ENCODE data around the gene DENND2D. TPM values are rescaled to one million over a fixed set of nuclear protein-coding genes. Genes with fewer than 3 reads are reported as not detected.

Gene DENND2D
- total RNA-seq: 100 to 1,000 TPM; 201 to 203 TPM

GRCh38 chr1:111199881-111200801 lies at the start of gene DENND2D:
Gene DENND2D (minus strand): TSS chr1:111200646. CDS start chr1:111200459, 187 bp downstream.
- Mint-ChIP-seq H3K36me3 (peaks cover 55% of the 10 kb centered on the region), H3K27me3 (no peaks in the 10 kb centered on the region), H3K4me1 (peaks cover 49% of the 10 kb centered on the region), H3K9me3 (no peaks in the 10 kb centered on the region), H3K4me3 (peak within 1 kb of the TSS; percentile 100), H3K27ac (peak within 1 kb of the TSS; percentile 100)
- peak; percentile 75 for DNase-seq

GRCh38 chr1:111249960-111250359 lies 49.5 kb upstream of the DENND2D start:
- Mint-ChIP-seq H3K27ac (no peak overlapping the region), H3K9me3 (no peaks in the 10 kb centered on the region), H3K4me1 (peaks cover 17% of the 10 kb centered on the region), H3K27me3 (no peaks in the 10 kb centered on the region), H3K36me3 (no peaks in the 10 kb centered on the region), H3K4me3 (no peak overlapping the region)
- no peak for DNase-seq

- Mint-ChIP-seq H3K27me3 (no peaks in the 10 kb centered on the region), H3K36me3 (no peaks in the 10 kb centered on the region), H3K9me3 (no peaks in the 10 kb centered on the region), H3K4me1 (peaks cover 13% of the 10 kb centered on the region), H3K4me3 (no peak overlapping the region), H3K27ac (no peak overlapping the region)
- DNase-seq: no peak
Observed at GRCh38 chr1:111247125-111247838, 46.8 kb upstream of the DENND2D start.

GRCh38 chr1:111242805-111243523 lies 42.5 kb upstream of the DENND2D start:
- no peak for DNase-seq
- Mint-ChIP-seq H3K4me3 (no peak overlapping the region), H3K27ac (no peak overlapping the region), H3K36me3 (peaks cover 9% of the 10 kb centered on the region), H3K9me3 (no peaks in the 10 kb centered on the region), H3K4me1 (no peaks in the 10 kb centered on the region), H3K27me3 (no peaks in the 10 kb centered on the region)

GRCh38 chr1:111241797-111242196 lies 41.4 kb upstream of the DENND2D start:
- Mint-ChIP-seq H3K27ac (no peak overlapping the region), H3K9me3 (no peaks in the 10 kb centered on the region), H3K36me3 (peaks cover 9% of the 10 kb centered on the region), H3K4me3 (no peak overlapping the region), H3K27me3 (no peaks in the 10 kb centered on the region), H3K4me1 (no peaks in the 10 kb centered on the region)
- no peak for DNase-seq

- Mint-ChIP-seq H3K4me3 (no peak overlapping the region), H3K36me3 (peaks cover 10% of the 10 kb centered on the region), H3K27me3 (no peaks in the 10 kb centered on the region), H3K4me1 (peaks cover 10% of the 10 kb centered on the region), H3K27ac (no peak overlapping the region), H3K9me3 (no peaks in the 10 kb centered on the region)
- DNase-seq: no peak
Observed at GRCh38 chr1:111238056-111238795, 37.8 kb upstream of the DENND2D start.

- Mint-ChIP-seq H3K36me3 (peaks cover 10% of the 10 kb centered on the region), H3K27ac (no peak overlapping the region)
- DNase-seq: no peak
Observed at GRCh38 chr1:111236806-111237205, 36.4 kb upstream of the DENND2D start.

GRCh38 chr1:111236379-111236778 lies 35.9 kb upstream of the DENND2D start:
- no peaks in the 10 kb centered on the region for H3K9me3 Mint-ChIP-seq
- no peak for DNase-seq
- H3K4me3 Mint-ChIP-seq: no peak overlapping the region
- H3K27ac Mint-ChIP-seq: no peak overlapping the region
- H3K4me1 Mint-ChIP-seq: peaks cover 18% of the 10 kb centered on the region
- H3K36me3 Mint-ChIP-seq: peaks cover 10% of the 10 kb centered on the region
- H3K27me3 Mint-ChIP-seq: no peaks in the 10 kb centered on the region

More at GRCh38 chr1:111236806-111237205, 36.4 kb upstream of the DENND2D start:
- no peaks in the 10 kb centered on the region for H3K27me3 Mint-ChIP-seq
- H3K4me1 Mint-ChIP-seq: peaks cover 17% of the 10 kb centered on the region
- H3K4me3 Mint-ChIP-seq: no peak overlapping the region
- no peaks in the 10 kb centered on the region for H3K9me3 Mint-ChIP-seq

- Mint-ChIP-seq H3K27ac (no peak overlapping the region), H3K4me3 (no peak overlapping the region)
Observed at GRCh38 chr1:111234866-111235265, 34.4 kb upstream of the DENND2D start.

GRCh38 chr1:111234258-111234657 lies 33.8 kb upstream of the DENND2D start:
- peaks cover 28% of the 10 kb centered on the region for H3K4me1 Mint-ChIP-seq
- no peaks in the 10 kb centered on the region for H3K27me3 Mint-ChIP-seq
- H3K36me3 Mint-ChIP-seq: peaks cover 6% of the 10 kb centered on the region
- H3K4me3 Mint-ChIP-seq: no peak overlapping the region
- no peak for DNase-seq
- no peak overlapping the region for H3K27ac Mint-ChIP-seq
- no peaks in the 10 kb centered on the region for H3K9me3 Mint-ChIP-seq

More at GRCh38 chr1:111234866-111235265, 34.4 kb upstream of the DENND2D start:
- peaks cover 8% of the 10 kb centered on the region for H3K36me3 Mint-ChIP-seq
- peaks cover 26% of the 10 kb centered on the region for H3K4me1 Mint-ChIP-seq
- no peaks in the 10 kb centered on the region for H3K27me3 Mint-ChIP-seq
- DNase-seq: no peak
- H3K9me3 Mint-ChIP-seq: no peaks in the 10 kb centered on the region

GRCh38 chr1:111232134-111232533 lies 31.7 kb upstream of the DENND2D start:
- H3K36me3 Mint-ChIP-seq: peaks cover 2% of the 10 kb centered on the region
- no peaks in the 10 kb centered on the region for H3K9me3 Mint-ChIP-seq
- H3K27ac Mint-ChIP-seq: no peak overlapping the region
- H3K4me1 Mint-ChIP-seq: peaks cover 45% of the 10 kb centered on the region
- H3K27me3 Mint-ChIP-seq: no peaks in the 10 kb centered on the region
- no peak overlapping the region for H3K4me3 Mint-ChIP-seq
- DNase-seq: no peak

- Mint-ChIP-seq H3K9me3 (no peaks in the 10 kb centered on the region), H3K4me1 (peaks cover 62% of the 10 kb centered on the region), H3K36me3 (peaks cover 1% of the 10 kb centered on the region), H3K27me3 (no peaks in the 10 kb centered on the region), H3K4me3 (no peak overlapping the region), H3K27ac (no peak overlapping the region)
- DNase-seq: no peak
Observed at GRCh38 chr1:111228748-111229126, 28.3 kb upstream of the DENND2D start.

- no peaks in the 10 kb centered on the region for H3K27me3 Mint-ChIP-seq
- peaks cover 1% of the 10 kb centered on the region for H3K36me3 Mint-ChIP-seq
- no peak for DNase-seq
- H3K9me3 Mint-ChIP-seq: no peaks in the 10 kb centered on the region
- peaks cover 67% of the 10 kb centered on the region for H3K4me1 Mint-ChIP-seq
- peak overlapping the region; percentile 62 for H3K27ac Mint-ChIP-seq
- H3K4me3 Mint-ChIP-seq: no peak overlapping the region
Observed at GRCh38 chr1:111227851-111228747, 27.7 kb upstream of the DENND2D start.

Measured in activated naive CD8-positive, alpha-beta T cell treated with anti-CD3 and anti-CD28 coated beads for 36 hours (primary cell).